ENCODE data around the gene KCNT1. TPM values are rescaled to one million over a fixed set of nuclear protein-coding genes. Genes with fewer than 3 reads are reported as not detected.

The KCNT1 gene
- total RNA-seq, 1 experiment from 2014 or later: 0.68 TPM

DNA sequence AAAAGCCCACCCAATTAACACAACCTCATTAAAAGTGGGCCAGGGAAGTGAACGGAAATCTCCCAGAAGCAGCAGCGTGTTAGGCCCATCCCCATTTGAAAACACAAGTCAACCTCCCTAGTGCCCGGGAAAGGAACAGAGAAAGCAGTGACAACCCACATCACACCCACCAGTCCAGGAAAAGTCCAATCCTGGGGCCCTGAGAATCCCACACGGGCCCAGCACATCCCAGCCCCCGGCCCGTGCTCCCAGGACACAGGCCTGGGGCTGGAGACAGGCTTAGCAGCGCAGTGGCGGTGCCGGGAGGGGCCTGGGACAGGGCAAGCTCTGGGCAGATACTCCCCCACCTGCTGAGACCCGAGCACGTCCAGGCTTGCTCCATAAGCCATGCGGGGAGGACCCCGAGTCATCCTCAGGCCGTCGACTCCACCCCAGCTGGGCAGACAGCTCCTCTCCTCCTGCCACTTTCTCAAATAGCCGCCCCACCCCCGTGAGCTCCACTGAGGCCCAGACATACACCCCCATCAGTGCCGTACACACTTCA, 101.0 kb downstream of the KCNT1 start:
- H3K27me3 ChIP-seq (ENCODE audit: insufficient read depth, low read length): no peaks in the 10 kb centered on the region
- Mint-ChIP-seq H3K9me3 (no peaks in the 10 kb centered on the region; a peak in 1 of 5 replicates), H3K27ac (peak overlapping the region in 2 of 3 experiments; percentile 47 to 87; a peak in 4 of 7 replicates), H3K36me3 (ENCODE audit: insufficient read depth in 1 of 3, low read depth in 3 of 3) (no peaks in the 10 kb centered on the region), H3K4me1 (peaks cover 7 to 16% of the 10 kb centered on the region in 2 experiments), H3K4me3 (no peak overlapping the region), H3K27me3 (ENCODE audit: low read depth) (no peaks in the 10 kb centered on the region; the same call in 1 of the 2 replicates)
- H3K14ac ChIP-seq (ENCODE audit: insufficient read depth, low read length): no peak overlapping the region
- no peak overlapping the region for H2AK5ac ChIP-seq (ENCODE audit: insufficient read length, low read length)
- H2BK12ac ChIP-seq (ENCODE audit: insufficient read length, low read depth, low read length): no peak overlapping the region
- no peak for DNase-seq
- no CpG with 5 or more reads among the region's 18 CpGs for WGBS (ENCODE audit: extremely low coverage, insufficient read length, low lambda C conversion rate)
- no peak overlapping the region for H3K27ac ChIP-seq (ENCODE audit: insufficient read length, low read depth, low read length)
- no peak overlapping the region for H3K4me2 ChIP-seq (ENCODE audit: insufficient read depth, insufficient read length, low read length)
- no peak overlapping the region for H3K18ac ChIP-seq (ENCODE audit: insufficient read length, low read depth, low read length)
- no peaks in the 10 kb centered on the region for H4K20me1 ChIP-seq (ENCODE audit: control insufficient read depth, insufficient read depth, insufficient read length)
- no peak overlapping the region for H4K5ac ChIP-seq (ENCODE audit: insufficient read length, low read depth, low read length)
- H3K23me2 ChIP-seq (ENCODE audit: insufficient read length, low read depth, low read length, poor library complexity, severe bottlenecking): no peaks in the 10 kb centered on the region
- H4K91ac ChIP-seq (ENCODE audit: insufficient read length, low read depth, low read length): no peak overlapping the region
- H3K79me2 ChIP-seq (ENCODE audit: insufficient read depth, low read length): no peaks in the 10 kb centered on the region
- TF ChIP-seq, protein P1, sequence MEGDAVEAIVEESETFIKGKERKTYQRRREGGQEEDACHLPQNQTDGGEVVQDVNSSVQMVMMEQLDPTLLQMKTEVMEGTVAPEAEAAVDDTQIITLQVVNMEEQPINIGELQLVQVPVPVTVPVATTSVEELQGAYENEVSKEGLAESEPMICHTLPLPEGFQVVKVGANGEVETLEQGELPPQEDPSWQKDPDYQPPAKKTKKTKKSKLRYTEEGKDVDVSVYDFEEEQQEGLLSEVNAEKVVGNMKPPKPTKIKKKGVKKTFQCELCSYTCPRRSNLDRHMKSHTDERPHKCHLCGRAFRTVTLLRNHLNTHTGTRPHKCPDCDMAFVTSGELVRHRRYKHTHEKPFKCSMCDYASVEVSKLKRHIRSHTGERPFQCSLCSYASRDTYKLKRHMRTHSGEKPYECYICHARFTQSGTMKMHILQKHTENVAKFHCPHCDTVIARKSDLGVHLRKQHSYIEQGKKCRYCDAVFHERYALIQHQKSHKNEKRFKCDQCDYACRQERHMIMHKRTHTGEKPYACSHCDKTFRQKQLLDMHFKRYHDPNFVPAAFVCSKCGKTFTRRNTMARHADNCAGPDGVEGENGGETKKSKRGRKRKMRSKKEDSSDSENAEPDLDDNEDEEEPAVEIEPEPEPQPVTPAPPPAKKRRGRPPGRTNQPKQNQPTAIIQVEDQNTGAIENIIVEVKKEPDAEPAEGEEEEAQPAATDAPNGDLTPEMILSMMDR (conservative IDR thresholded peaks at IDR 0.05): no peak
- no peak overlapping the region for H3T11ph ChIP-seq (ENCODE audit: low read length)
- no peak overlapping the region for H4K8ac ChIP-seq (replicated peaks; ENCODE audit: insufficient read length, low read depth, low read length)
- H3K4me1 ChIP-seq (ENCODE audit: insufficient read depth, low read length): no peaks in the 10 kb centered on the region
- no peak overlapping the region for H2BK15ac ChIP-seq (ENCODE audit: low read depth, low read length)
- no peaks in the 10 kb centered on the region for H3K9me3 ChIP-seq (ENCODE audit: control insufficient read depth, low read depth, low read length)
- no peak overlapping the region for H3K9ac ChIP-seq (ENCODE audit: extremely low read depth, insufficient read length, low read length)
- no peak overlapping the region for H2BK120ac ChIP-seq (ENCODE audit: low read depth, low read length, poor library complexity, severe bottlenecking)
- no peak overlapping the region for H2AFZ ChIP-seq (ENCODE audit: low read length)
- no peaks in the 10 kb centered on the region for H3K79me1 ChIP-seq (ENCODE audit: insufficient read depth, low read depth, low read length, poor library complexity, severe bottlenecking)
- no peak overlapping the region for H3K23ac ChIP-seq (ENCODE audit: insufficient read length, low read depth, low read length)
- no peak overlapping the region for H2BK5ac ChIP-seq (ENCODE audit: insufficient read length, low read length)
- no peak overlapping the region for H3K56ac ChIP-seq (ENCODE audit: insufficient read length, low read depth, low read length)
- H2BK20ac ChIP-seq (ENCODE audit: low read depth, low read length, poor library complexity, severe bottlenecking): no peak overlapping the region
- no peak overlapping the region for H3K4ac ChIP-seq (ENCODE audit: low read depth, low read length)
